PFSK-1 (cell line): ENCODE measurements around the gene CKS2. TPM values are rescaled to one million over a fixed set of nuclear protein-coding genes. Genes with fewer than 3 reads are reported as not detected.

Experiments
- FOXP2 ChIP-seq: optimal IDR thresholded peaks from 2 replicates; pipeline ENCODE3; 2011; ENCODE audit warnings: borderline replicate concordance, control low read depth, inconsistent platforms; ENCODE audit not compliant: insufficient read depth; ENCODE audit errors: extremely low read length, extremely low read depth
- POLR2AphosphoS5 ChIP-seq: IDR thresholded peaks from 2 replicates; pipeline ENCODE4 v1.6.1; 2012; ENCODE audit warnings: low read depth, mild to moderate bottlenecking, control low read depth, low read length, moderate library complexity
- REST ChIP-seq, 2 experiments: IDR thresholded peaks; 2 replicates each; pipeline versions ENCODE4 v1.6.1 to v1.8.0; 2011 to 2012; ENCODE audit warnings: low read depth in 2 of 2, low read length in 2 of 2, control low read depth in 1 of 2, inconsistent platforms in 1 of 2, mild to moderate bottlenecking in 1 of 2, moderate library complexity in 1 of 2; ENCODE audit not compliant: insufficient read depth in 1 of 2
- SIN3A ChIP-seq: IDR thresholded peaks from 2 replicates; pipeline ENCODE4 v1.6.1; 2012; ENCODE audit warnings: mild to moderate bottlenecking, low read length, moderate library complexity, borderline replicate concordance; ENCODE audit not compliant: insufficient read depth
- TAF1 ChIP-seq: IDR thresholded peaks from 2 replicates; pipeline ENCODE4 v1.6.1; 2012; ENCODE audit warnings: low read length, control low read depth, borderline replicate concordance; ENCODE audit not compliant: insufficient read depth
- polyA plus RNA-seq: library from polyadenylated mRNA; unstranded; fragments of >200 nt; gene quantifications from one replicate; pipeline ENCODE4 v1.2.1, GENCODE V29; 2012; ENCODE audit warnings: low read depth, missing spikeins; ENCODE audit not compliant: insufficient read length

The CKS2 gene
- 142 TPM for polyA plus RNA-seq

GRCh38 chr9:89310475-89311345 lies at the start of gene CKS2:
Gene CKS2 (plus strand): TSS chr9:89311195. CDS start chr9:89311293, 98 bp downstream.
- TF ChIP-seq FOXP2 (no peak), TAF1 (peak; percentile 89), POLR2AphosphoS5 (peak; percentile 98), SIN3A (peak; percentile 65; the same call in 1 of the 2 replicates), REST (IDR thresholded peaks at IDR 0.05; ENCODE audit: insufficient read depth in 1 of 2, low read depth in 2 of 2, low read length in 2 of 2) (peak in 1 of 2 experiments; percentile 46; a peak in 2 of 4 replicates)

- no peak for TF ChIP-seq FOXP2
- TF ChIP-seq REST (IDR thresholded peaks at IDR 0.05; ENCODE audit: insufficient read depth in 1 of 2, low read depth in 2 of 2, low read length in 2 of 2) = no peak
- no peak for TF ChIP-seq TAF1
- no peak for TF ChIP-seq POLR2AphosphoS5
- TF ChIP-seq SIN3A = no peak
These were observed 37.3 kb upstream of the CKS2 start for GRCh38 chr9:89273528-89274279.

GRCh38 chr9:89274838-89275237 lies 36.2 kb upstream of the CKS2 start:
- TF ChIP-seq FOXP2 = no peak
- TF ChIP-seq POLR2AphosphoS5 = no peak
- TF ChIP-seq SIN3A = no peak
- no peak for TF ChIP-seq TAF1
- TF ChIP-seq REST (IDR thresholded peaks at IDR 0.05; ENCODE audit: insufficient read depth in 1 of 2, low read depth in 2 of 2, low read length in 2 of 2) = no peak

- TF ChIP-seq FOXP2 (no peak), POLR2AphosphoS5 (no peak), TAF1 (no peak), SIN3A (no peak), REST (IDR thresholded peaks at IDR 0.05; ENCODE audit: insufficient read depth in 1 of 2, low read depth in 2 of 2, low read length in 2 of 2) (no peak)
These were observed 34.0 kb upstream of the CKS2 start for GRCh38 chr9:89277043-89277442.
